ENCODE results near the gene XRN1.

Gene XRN1

DNA sequence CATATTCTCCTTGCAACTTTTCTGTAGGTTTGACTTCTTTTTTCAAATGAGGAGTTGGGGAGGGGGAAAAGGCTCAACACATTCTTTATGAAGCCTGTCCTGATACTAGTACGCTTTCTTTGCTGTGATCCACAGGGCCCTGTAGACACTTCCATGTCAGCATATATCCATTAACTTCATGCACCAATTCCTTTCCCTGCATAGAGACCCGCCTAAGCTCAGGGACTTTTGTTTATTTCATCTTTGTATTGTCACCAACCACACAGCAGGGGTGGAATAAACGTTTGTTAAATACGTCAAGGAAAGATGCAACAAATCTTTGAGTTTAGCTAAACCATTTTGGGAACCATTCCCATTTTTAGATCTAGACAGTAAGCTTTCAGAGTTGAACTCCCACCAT, 179.4 kb downstream of the XRN1 start:
- no peak for DNase-seq

DNA sequence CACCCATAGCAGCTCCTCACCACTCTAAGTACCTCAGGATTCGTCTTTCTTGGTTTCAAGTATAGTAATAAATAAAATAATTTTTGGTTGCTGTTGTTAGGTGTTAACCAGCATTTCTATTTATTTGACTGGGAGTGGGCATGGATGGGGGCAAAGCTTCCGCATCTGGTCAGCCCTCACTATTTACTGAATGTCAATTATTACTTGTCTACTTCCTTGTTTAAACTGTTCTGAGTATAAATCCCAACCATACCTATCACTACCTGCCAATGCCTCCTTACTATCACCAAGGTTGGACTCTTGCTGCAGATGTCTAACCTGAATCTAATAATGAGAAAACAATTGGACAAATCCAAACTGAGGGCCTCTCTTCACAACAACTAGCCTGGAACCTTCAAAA, 180.6 kb downstream of the XRN1 start:
- DNase-seq: no peak

- DNase-seq: no peak
These were observed 184.7 kb downstream of the XRN1 start for GRCh38 chr3:142263112-142263511.

DNA sequence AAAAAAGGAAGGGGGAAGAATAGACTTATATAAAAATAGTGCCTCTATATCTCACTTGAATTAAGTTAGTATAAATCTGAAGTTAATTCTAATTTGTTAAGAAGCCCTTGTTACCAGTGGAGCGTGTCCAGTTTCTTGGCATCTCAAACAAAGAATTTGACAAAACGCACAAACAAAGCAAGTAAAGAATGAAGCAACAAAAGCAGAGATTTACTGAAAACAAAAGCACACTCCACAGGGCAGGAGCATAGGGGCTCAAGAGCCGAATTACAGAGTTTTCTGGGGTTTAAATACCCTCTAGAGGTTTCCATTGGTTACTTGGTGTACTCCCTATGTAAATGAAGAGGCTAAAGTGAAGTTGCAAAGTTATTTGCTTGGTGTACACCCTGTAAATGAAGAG, 188.5 kb downstream of the XRN1 start:
- DNase-seq: no peak

DNA sequence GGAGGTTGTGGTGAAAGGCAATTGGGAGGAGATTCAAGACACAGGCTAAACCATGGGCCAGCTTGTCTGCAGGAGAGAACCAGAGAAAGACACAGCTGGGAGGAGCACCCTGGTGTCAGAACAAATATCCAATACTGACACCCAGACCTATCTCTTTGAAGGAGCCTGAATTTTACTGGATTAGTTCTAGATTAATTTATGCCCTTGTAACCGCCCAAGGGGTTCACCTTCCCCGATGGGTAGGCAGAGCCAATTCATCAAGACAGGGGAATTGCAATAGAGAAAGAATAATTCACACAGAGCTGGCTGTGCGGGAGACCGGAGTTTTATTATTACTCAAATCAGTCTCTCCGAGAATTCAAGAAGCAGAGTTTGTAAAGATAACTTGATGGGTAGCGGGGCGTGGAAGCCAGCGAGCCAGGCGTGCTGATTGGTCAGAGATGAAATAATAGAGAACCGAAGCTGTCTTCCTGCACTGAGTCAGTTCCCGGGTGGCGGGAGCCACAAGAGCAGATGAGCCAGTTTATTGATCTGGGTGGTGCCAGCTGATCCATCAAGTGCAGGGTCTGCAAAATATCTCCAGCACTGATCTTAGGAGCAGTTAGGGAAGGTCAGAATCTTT, 191.0 kb downstream of the XRN1 start:
- no peak for DNase-seq
